Ishikawa (cell line): Measurements from ENCODE around the gene EYA2.

Experiments used
- CEBPB ChIP-seq: IDR thresholded peaks from 2 replicates; pipeline ENCODE4 v1.6.1; 2012
- CREB1 ChIP-seq: IDR thresholded peaks from 2 replicates; pipeline ENCODE4 v1.6.1; 2012; ENCODE audit warnings: low read depth
- EGR1 ChIP-seq: IDR thresholded peaks from 2 replicates; pipeline ENCODE4 v1.6.1; 2012
- EP300 ChIP-seq: IDR thresholded peaks from 2 replicates; pipeline ENCODE4 v1.6.1; 2012; ENCODE audit warnings: borderline replicate concordance
- FOXM1 ChIP-seq: IDR thresholded peaks from 2 replicates; pipeline ENCODE4 v1.6.1; 2012; ENCODE audit warnings: low read depth, borderline replicate concordance
- MAX ChIP-seq: IDR thresholded peaks from 2 replicates; pipeline ENCODE4 v1.6.1; 2012
- NFIC ChIP-seq: IDR thresholded peaks from 2 replicates; pipeline ENCODE4 v1.6.1; 2012
- RAD21 ChIP-seq: IDR thresholded peaks from 2 replicates; pipeline ENCODE4 v1.6.1; 2012; ENCODE audit warnings: low read depth
- REST ChIP-seq: IDR thresholded peaks from 2 replicates; pipeline ENCODE4 v1.6.1; 2012; ENCODE audit warnings: low read depth, mild to moderate bottlenecking
- TAF1 ChIP-seq: IDR thresholded peaks from 2 replicates; pipeline ENCODE4 v1.6.1; 2012; ENCODE audit warnings: low read depth, mild to moderate bottlenecking
- TCF12 ChIP-seq: IDR thresholded peaks from 2 replicates; pipeline ENCODE4 v1.6.1; 2012; ENCODE audit warnings: low read depth
- TEAD4 ChIP-seq: IDR thresholded peaks from 2 replicates; pipeline ENCODE4 v1.6.1; 2012
- USF1 ChIP-seq: IDR thresholded peaks from 2 replicates; pipeline ENCODE4 v1.6.1; 2012
- YY1 ChIP-seq: IDR thresholded peaks from 2 replicates; pipeline ENCODE4 v1.6.1; 2012; ENCODE audit warnings: low read depth
- ZBTB7A ChIP-seq: IDR thresholded peaks from 2 replicates; pipeline ENCODE4 v1.6.1; 2012; ENCODE audit warnings: low read depth

EYA2 gene

GRCh38 chr20:47097691-47098622 is 203.3 kb downstream of the EYA2 start:
- TF ChIP-seq NFIC: no peak

GRCh38 chr20:47099093-47099492 is 204.4 kb downstream of the EYA2 start:
- no peak for TF ChIP-seq YY1
- TF ChIP-seq FOXM1: no peak
- no peak for TF ChIP-seq MAX
- TF ChIP-seq TCF12: no peak
- TF ChIP-seq ZBTB7A: no peak
- TF ChIP-seq CEBPB: no peak
- no peak for TF ChIP-seq EGR1
- TF ChIP-seq USF1: no peak
- TF ChIP-seq RAD21: no peak
- no peak for TF ChIP-seq TAF1
- no peak for TF ChIP-seq EP300
- TF ChIP-seq CREB1: no peak
- TF ChIP-seq TEAD4: no peak
- TF ChIP-seq NFIC: no peak
- TF ChIP-seq REST: no peak

GRCh38 chr20:47099825-47100441 is 205.3 kb downstream of the EYA2 start:
- TF ChIP-seq FOXM1: no peak
- no peak for TF ChIP-seq CEBPB
- TF ChIP-seq TAF1: no peak
- TF ChIP-seq YY1: no peak
- TF ChIP-seq TCF12: no peak
- TF ChIP-seq TEAD4: no peak
- no peak for TF ChIP-seq USF1
- TF ChIP-seq REST: no peak
- no peak for TF ChIP-seq EP300
- no peak for TF ChIP-seq NFIC
- TF ChIP-seq ZBTB7A: no peak
- TF ChIP-seq RAD21: no peak
- TF ChIP-seq EGR1: no peak
- TF ChIP-seq MAX: no peak
- TF ChIP-seq CREB1: no peak

GRCh38 chr20:47102629-47103028 is 208.0 kb downstream of the EYA2 start:
- TF ChIP-seq NFIC (no peak), EGR1 (no peak), ZBTB7A (no peak), TEAD4 (no peak), MAX (no peak), CREB1 (no peak), YY1 (no peak), TAF1 (no peak), TCF12 (no peak)

- TF ChIP-seq USF1 (no peak), RAD21 (no peak), EGR1 (no peak), TEAD4 (no peak), NFIC (no peak), MAX (no peak), CEBPB (no peak), REST (no peak), FOXM1 (no peak), TCF12 (no peak), EP300 (no peak), TAF1 (no peak), CREB1 (no peak), YY1 (no peak), ZBTB7A (no peak)
These were observed 212.1 kb downstream of the EYA2 start for GRCh38 chr20:47106786-47107185.
